ENCODE measurements around the gene WDR82.
A peak's percentile ranks its signal among the peaks of the same experiment; 100 is the strongest.

Gene WDR82

GRCh38 chr3:52278510-52279069, at the start of gene WDR82:
WDR82 (minus strand) TSS chr3:52278649; CDS start chr3:52278361, 288 bp downstream.
- DNase-seq, result peak; percentile 99

DNA sequence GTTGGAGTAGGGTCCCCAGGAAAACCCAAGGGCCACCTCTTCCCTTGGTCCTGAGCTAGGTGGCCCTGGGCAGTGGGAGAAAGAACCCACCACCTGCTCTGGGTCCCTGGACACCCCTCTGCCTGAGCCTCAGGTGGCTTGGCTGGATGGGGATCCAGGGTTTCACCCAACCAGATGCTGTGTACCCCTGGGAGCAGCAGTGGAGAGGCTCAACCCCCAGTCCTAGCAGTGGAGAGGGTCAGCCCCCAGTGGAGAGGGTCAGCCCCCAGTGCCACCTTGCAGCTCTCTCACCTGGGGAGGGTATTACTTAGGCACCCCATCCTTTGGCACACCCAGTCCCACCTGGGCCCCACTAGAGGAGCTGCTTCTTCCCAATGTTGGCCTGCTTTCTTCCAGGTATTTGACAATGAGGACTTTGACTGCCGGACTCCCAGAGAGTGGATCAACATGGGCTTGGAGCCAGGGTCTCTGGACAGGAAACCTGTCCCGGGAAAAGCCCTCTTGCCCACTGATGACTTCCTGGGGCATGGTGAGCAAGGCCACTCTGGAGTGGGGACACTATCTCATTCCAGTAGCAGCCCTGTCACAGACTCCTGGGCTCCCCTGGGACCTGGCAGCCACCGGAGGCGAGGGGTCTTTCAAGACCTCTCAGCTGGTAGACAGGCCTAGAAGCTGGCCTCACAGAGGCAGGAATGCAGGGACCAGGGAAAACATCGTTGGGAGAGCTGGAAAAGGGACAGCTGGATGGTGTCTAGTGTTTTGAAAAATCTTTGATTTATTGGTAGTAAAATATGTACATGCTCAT, 49.2 kb upstream of the WDR82 start:
- no peak for DNase-seq

GRCh38 chr3:52326976-52327375, 48.5 kb upstream of the WDR82 start:
- DNase-seq, result no peak

GRCh38 chr3:52325686-52326085, 47.2 kb upstream of the WDR82 start:
- no peak for DNase-seq

DNA sequence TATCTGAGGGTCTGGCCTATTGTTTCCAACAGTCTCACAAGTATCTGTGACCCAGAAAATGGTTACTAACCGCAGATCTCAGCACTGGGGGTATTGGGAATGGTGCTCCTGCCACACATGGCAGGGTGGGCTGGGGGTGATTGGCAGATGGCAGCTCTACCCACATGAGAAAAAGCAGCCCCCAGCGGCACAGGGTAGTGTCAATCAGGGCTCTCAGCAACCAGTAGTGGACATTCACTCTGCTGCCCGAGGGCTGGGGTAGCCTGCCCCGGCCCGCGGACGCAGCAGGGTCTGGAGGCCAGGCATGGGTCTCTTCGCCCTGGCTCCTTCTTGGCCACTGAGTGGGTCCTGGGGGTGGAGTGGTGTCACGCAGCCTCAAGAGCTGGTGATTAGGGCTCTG, 46.2 kb upstream of the WDR82 start:
- DNase-seq, result no peak

- no peak for DNase-seq
These were observed 45.3 kb upstream of the WDR82 start for GRCh38 chr3:52323526-52324295.

GRCh38 chr3:52322466-52322865, 44.0 kb upstream of the WDR82 start:
- DNase-seq, result no peak

DNA sequence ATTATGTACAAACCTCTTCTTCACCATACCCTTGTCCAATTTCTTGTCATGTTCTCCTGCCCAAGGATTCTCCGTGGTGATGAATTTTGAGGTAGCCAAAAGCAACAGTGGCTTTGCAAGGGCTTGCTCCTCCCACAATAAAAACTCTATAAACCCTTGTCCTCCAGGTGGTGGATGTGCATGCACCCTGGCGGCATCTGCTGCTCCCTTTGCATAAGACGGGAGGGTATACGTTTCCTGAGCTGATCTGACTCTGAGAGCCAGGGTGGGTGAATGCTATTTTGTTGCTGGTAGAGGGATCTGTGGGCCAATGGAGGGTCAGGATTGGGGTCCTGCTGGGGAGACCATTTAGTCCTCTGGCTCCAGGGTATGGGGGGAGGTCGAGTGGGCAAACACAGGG, 43.0 kb upstream of the WDR82 start:
- no peak for DNase-seq

- no peak for DNase-seq
These were observed 41.6 kb upstream of the WDR82 start for GRCh38 chr3:52319921-52320595.

GRCh38 chr3:52318186-52318816, 39.9 kb upstream of the WDR82 start:
- DNase-seq, result no peak

DNA sequence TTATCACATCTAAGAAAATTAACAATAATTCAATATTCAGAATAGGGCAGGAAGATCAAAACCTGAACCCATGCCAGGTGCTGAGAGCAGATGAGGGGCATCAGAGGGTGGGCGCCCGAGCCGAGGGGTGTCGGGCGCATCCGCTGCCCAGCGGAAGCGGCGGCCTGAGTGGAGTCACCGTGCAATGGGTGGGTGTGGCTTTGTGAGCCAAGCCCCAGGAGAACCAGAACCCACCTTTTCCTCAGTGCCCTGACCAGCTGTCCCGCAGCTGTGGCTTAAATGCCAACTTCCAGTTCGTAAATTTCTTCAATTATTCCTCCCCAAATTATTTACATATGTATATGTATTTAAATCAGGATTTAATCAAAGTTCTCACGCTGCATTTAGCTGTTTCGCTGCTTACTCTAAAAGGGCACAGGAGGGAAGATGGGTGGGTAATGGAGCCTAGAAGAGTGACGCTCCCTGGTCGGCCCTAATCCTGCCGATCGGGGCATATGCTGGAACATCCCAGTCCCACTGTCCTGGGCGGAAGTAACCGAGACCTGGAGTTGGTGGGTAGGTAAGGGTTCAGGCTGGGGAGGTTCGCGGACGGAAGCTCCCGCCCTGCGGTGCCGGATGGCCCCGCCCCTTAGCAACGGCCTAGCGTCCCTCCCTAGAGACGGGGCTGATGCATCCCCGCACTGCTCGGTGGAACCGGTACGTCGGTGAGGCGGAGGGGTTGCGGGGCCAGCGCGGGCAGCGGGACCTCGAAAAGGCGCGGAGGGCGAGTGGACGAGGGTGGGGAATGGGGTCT, 39.0 kb upstream of the WDR82 start:
- DNase-seq, result peak; percentile 79

DNA sequence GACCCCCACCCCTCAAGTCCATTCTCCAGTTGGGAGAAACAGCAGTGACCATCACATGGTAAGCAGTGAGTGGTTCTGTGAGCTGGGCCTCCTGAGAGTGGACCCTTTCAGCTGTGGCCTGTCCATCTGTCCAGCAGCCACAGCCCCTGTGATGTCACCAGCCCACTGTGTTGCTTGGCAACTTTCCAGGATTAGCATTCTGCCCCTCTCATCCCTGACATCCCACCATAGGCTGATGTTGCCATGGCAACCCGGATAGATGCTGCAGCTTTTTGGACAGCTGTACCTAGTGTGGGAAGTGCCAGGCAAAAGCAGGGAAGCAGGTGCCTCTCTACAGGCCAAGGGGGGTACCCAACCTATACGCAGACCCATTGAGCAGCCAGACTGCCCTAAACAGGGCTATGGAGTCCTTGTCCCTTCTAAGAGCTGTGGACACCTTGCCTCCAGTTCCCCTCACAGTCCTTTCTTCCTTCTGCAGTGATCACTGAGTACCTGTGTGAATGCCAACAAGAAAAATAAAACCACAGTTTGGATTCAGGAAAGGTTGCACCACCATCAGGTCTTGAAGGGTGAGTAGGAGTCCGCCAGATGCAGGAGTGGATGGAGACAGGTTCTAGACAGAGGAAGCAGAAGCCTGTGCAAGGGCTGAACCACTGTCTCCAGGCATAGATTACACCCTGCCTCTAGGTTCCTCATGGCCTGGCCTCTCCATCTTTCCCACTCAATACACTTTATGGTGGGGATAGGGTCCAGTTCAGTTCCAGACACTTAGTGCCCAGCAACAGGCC, 37.7 kb upstream of the WDR82 start, which contains the start of gene DNAH1:
TSS of gene DNAH1 (plus strand) at position 343 of the 788 bp plus-strand sequence. CDS start 6,124 bp downstream, outside the sequence.
- no peak for DNase-seq

DNA sequence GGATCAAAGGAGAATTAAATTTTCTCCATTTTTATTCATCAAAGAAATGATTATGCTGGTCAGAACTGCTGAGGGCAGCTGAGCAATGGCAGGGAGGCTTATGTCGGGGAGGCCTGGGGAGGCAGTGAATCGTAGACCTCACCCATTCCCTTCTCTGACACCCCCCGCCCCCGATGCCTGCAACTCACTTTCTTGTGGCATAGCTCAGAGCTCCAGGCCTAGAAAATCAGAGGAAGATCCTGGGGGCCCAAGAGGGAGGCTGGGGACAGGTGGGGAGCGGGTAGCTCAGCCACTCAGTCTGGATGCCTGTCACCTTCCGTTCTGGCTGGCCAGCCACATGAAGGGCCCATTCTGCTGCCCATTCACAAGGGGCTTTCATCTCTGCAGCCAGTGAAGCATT, 36.6 kb upstream of the WDR82 start:
- no peak for DNase-seq

- no peak for DNase-seq
These were observed 36.0 kb upstream of the WDR82 start for GRCh38 chr3:52314489-52314888.

DNA sequence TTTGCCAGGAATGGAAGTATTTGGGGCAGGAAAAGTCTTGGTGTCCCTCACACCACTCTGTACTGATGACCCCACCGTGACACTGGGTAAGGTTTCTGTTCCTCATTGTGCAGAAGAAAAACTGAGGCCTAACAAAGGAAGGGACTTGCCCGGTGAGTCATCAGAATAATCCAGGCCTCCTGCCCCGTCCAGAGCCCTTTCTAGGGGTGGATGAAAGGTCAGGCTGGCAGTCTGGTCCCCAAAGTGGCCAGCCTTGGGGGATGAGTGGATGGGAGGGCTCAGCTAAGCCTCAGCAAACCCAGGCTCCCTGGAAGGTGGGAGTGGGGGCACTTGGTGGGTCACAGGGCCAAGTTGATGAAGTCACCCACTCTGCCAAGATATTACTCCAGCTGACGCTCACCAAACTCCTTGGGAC, 35.3 kb upstream of the WDR82 start:
- DNase-seq, result no peak

DNA sequence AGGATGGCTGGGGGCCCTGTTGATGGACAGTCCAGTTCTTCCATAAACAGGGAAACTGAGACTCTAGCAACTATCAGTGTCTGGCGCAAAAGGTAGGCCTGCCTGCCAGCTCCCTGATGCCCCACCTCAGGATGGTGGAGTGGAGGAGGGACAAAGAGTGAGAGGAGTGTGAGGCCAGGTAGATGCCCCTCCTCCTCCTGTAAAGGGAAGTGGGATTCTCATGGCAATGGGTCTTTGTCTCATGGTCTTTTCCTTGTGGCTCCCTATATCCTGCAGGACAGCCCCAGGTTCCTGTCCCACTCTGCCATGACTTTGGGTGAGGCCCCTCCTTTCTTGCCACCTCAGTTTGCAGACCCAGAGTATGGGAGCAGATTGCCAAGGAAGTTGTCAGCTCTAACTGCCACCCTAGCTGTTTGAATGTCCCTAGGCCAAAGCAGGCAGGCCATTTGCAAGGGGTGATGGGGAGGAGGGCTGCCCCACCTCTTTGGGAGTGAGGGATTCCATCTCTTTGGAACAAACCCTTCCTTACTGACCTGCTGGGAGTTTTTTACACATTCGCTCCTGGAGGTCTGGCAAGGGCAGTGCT, 34.8 kb upstream of the WDR82 start:
- no peak for DNase-seq

DNA sequence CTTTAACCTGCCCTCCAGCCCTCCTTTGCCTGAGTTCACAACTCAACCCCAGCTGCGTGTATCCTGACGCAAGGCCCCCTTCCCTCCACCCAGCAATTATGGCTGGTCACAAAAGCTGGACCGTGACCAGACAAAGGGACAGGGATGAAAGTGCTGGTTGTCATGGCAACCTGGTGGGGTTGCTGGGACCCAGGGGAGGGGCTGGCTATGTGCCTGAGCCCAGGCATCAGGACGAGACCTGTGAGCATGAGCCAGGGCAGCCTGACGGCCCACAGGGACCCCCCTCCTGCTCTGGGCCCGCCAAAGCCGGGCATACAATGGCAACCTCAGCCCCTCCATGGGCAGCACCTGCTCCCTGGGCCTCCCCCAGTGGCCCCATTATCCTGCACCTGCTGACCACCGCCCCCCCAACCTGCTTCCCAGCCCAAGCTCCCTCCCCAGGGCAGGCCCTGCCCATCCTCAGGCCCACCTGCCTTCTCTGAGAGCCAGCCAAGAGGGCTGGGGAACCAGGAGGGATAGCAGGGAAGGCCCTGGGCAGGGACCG, 33.2 kb upstream of the WDR82 start:
- no peak for DNase-seq

DNA sequence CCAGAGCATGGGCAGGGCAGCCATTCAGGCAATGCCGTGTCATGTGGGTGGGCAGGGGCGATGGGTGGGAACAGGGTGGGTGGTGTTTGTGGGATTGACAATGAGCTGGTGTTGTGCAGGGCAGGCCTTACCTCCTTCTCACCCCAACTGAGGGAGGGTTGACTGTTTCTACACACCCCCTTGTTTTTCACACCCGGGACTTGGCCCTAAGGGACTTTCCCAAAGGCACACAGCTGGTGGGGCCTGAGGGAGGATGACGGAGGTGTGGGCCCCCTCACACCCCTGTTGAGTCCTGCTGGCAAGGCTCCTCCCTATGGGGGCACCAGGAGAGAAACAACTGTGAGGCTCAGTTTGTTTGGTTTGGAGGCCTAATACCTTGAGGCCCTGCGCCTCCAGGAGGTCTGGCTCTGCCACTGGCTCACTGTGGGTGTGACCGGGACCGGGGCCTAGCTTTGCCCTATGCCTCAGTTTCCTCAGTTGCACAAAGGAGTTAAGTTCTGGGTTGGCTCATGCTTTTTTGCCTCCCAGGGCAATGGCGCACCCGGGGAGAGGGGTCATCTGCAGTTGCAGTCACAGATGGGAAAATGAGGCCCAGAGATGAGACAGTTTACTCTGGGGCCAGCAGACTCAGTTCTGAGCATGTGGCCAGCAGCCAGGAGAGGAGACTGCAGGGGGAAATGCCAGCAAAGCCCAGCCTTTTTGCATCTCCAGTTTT, 32.6 kb upstream of the WDR82 start:
- peak; percentile 52 for DNase-seq

DNA sequence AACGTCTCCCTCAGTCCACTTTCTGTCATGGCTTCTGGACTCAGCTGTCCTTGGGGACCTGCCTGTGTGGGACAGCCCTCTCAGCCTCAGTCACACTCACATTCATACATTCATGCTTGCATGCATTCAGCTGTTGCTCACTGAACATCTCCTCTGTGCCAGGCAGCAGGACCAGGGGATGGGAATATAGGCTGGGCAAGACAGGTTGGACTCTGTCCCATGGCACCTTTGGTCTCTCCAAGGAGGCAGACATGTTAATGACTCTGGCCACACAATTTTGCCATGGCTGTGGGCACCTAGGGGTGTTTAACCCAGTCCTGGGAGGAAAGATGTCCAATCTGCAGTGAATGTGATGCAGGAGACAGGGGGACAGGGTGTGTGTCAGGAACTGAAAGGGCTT, 29.9 kb upstream of the WDR82 start:
- no peak for DNase-seq

DNA sequence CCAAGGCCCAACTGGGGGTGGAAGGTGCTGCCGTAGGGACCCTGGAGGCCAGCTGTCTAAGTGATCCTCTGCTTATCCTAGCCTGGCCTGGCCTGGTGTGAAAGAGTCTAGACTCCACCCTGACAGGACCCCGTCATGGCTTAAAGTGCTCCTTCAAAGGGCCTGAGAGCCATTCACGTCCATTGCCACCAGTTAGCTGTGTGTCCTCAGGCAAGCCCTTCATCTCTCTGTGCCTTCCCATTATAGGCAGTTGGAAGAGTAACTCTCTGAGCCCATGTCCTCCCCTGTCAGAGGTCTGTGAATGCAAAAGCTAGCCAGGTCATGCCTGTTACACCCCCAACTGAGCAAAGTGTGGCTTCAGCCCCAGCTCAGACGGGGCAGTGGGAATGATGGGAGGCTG, 28.5 kb upstream of the WDR82 start:
- DNase-seq, result no peak
